HepG2 (cell line): ENCODE measurements around the gene SYNGR4.

Experiments
- CREB1 ChIP-seq, 2 experiments: fragments of 450-650 bp in 1 of 2; IDR thresholded peaks; 2 replicates each; pipeline ENCODE4 v1.6.1; 2016 to 2017; ENCODE audit warnings: control low read depth in 1 of 2, mild to moderate bottlenecking in 1 of 2, missing compliant biosample characterization in 1 of 2, missing genetic modification characterization in 1 of 2
- POLR2A ChIP-seq, 2 experiments: IDR thresholded peaks; 2 replicates each; pipeline ENCODE4 v1.6.1; 2011; ENCODE audit warnings: low read depth in 2 of 2, low read length in 2 of 2, mild to moderate bottlenecking in 1 of 2, moderate library complexity in 1 of 2; ENCODE audit not compliant: insufficient read depth in 1 of 2
- PREB ChIP-seq: sonication (generic); formaldehyde crosslinking; IDR thresholded peaks from 2 replicates; pipeline ENCODE4 v1.4.0; 2020; ENCODE audit warnings: missing genetic modification reagents
- SETDB1 ChIP-seq: sonication (generic); formaldehyde crosslinking; IDR thresholded peaks from 2 replicates; pipeline ENCODE4 v1.5.1; 2020; ENCODE audit warnings: missing genetic modification reagents, mild to moderate bottlenecking, borderline replicate concordance
- ZNF780A ChIP-seq: sonication (generic); formaldehyde crosslinking; IDR thresholded peaks from 2 replicates; pipeline ENCODE4 v1.8.0; 2022; ENCODE audit warnings: mild to moderate bottlenecking, missing genetic modification reagents, moderate library complexity
- ZUFSP ChIP-seq: sonication (generic); formaldehyde crosslinking; IDR thresholded peaks from 2 replicates; pipeline ENCODE4 v1.9.0; 2021; ENCODE audit warnings: missing genetic modification reagents, mild to moderate bottlenecking, borderline replicate concordance
- TF ChIP-seq, protein P1 (sequence below): sonication (generic); formaldehyde crosslinking; IDR thresholded peaks from 2 replicates; pipeline ENCODE4 v1.5.1; 2020; ENCODE audit warnings: mild to moderate bottlenecking, missing genetic modification reagents, moderate library complexity
- TF ChIP-seq, protein P2 (sequence below): sonication (generic); IDR thresholded peaks from 2 replicates; pipeline ENCODE4 v1.6.1; 2016; ENCODE audit warnings: low read depth, borderline replicate concordance
- TF ChIP-seq, protein P3 (sequence below), 2 experiments: fragments of 450-650 bp in 1 of 2; sonication (generic) in 1 of 2; formaldehyde crosslinking; IDR thresholded peaks; 2 replicates each; pipeline versions ENCODE4 v1.5.0 to v1.8.0; 2020 to 2022; ENCODE audit warnings: mild to moderate bottlenecking in 1 of 2, missing genetic modification reagents in 1 of 2

- TF ChIP-seq ZNF780A (CRISPR knock-in tag): no peak
- no peak for TF ChIP-seq CREB1 (IDR thresholded peaks at IDR 0.05)
- TF ChIP-seq CREB1 (CRISPR knock-in tag; IDR thresholded peaks at IDR 0.05): no peak
- no peak for TF ChIP-seq SETDB1 (CRISPR knock-in tag)
- TF ChIP-seq, protein P1, sequence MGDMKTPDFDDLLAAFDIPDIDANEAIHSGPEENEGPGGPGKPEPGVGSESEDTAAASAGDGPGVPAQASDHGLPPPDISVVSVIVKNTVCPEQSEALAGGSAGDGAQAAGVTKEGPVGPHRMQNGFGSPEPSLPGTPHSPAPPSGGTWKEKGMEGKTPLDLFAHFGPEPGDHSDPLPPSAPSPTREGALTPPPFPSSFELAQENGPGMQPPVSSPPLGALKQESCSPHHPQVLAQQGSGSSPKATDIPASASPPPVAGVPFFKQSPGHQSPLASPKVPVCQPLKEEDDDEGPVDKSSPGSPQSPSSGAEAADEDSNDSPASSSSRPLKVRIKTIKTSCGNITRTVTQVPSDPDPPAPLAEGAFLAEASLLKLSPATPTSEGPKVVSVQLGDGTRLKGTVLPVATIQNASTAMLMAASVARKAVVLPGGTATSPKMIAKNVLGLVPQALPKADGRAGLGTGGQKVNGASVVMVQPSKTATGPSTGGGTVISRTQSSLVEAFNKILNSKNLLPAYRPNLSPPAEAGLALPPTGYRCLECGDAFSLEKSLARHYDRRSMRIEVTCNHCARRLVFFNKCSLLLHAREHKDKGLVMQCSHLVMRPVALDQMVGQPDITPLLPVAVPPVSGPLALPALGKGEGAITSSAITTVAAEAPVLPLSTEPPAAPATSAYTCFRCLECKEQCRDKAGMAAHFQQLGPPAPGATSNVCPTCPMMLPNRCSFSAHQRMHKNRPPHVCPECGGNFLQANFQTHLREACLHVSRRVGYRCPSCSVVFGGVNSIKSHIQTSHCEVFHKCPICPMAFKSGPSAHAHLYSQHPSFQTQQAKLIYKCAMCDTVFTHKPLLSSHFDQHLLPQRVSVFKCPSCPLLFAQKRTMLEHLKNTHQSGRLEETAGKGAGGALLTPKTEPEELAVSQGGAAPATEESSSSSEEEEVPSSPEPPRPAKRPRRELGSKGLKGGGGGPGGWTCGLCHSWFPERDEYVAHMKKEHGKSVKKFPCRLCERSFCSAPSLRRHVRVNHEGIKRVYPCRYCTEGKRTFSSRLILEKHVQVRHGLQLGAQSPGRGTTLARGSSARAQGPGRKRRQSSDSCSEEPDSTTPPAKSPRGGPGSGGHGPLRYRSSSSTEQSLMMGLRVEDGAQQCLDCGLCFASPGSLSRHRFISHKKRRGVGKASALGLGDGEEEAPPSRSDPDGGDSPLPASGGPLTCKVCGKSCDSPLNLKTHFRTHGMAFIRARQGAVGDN (CRISPR knock-in tag): no peak
- no peak for TF ChIP-seq PREB
- TF ChIP-seq, protein P2, sequence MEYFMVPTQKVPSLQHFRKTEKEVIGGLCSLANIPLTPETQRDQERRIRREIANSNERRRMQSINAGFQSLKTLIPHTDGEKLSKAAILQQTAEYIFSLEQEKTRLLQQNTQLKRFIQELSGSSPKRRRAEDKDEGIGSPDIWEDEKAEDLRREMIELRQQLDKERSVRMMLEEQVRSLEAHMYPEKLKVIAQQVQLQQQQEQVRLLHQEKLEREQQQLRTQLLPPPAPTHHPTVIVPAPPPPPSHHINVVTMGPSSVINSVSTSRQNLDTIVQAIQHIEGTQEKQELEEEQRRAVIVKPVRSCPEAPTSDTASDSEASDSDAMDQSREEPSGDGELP: no peak
- TF ChIP-seq, protein P3, sequence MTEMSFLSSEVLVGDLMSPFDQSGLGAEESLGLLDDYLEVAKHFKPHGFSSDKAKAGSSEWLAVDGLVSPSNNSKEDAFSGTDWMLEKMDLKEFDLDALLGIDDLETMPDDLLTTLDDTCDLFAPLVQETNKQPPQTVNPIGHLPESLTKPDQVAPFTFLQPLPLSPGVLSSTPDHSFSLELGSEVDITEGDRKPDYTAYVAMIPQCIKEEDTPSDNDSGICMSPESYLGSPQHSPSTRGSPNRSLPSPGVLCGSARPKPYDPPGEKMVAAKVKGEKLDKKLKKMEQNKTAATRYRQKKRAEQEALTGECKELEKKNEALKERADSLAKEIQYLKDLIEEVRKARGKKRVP (CRISPR knock-in tag; IDR thresholded peaks at IDR 0.05): no peak
- no peak for TF ChIP-seq ZUFSP (CRISPR knock-in tag)
- no peak for TF ChIP-seq POLR2A (IDR thresholded peaks at IDR 0.05; ENCODE audit: insufficient read depth in 1 of 2, low read depth in 2 of 2, low read length in 2 of 2)
Observed at GRCh38 chr19:48338802-48339503, 25.2 kb upstream of the SYNGR4 start.
